ENCODE data around the gene SLC4A1.

SLC4A1 gene

DNA sequence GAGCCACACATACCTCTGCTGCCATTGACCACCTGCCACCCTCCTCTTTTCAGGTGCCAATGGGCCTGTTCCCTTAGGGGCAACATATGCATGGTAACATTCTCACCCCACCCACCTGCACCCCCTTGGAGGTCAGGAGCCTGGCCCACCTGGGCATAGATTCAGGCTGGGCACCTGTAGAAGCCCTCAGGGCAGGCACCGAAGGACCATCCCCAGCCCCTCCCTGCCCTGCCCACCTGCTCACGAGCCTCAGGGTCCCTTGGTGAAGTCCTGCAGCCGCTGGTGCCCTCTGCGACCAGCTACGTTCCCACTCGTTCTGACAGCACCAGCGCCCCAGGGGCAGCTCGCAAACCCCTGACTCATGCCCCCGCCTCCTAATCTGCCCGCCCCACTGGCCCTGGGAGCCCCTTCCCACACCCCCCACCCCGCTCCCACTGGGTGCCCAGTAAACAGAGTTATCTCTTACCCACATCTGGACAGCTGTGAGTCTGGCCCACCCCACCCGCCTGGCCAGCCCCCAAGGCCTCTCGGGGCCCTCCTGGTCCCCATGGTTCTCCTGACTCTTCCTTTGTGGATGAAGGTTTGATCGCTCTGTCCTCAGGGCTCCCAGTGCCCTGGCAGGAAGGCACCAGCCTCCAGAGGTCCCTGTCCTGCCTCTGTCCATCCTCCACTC, at the start of gene SLC4A1:
TSS of gene SLC4A1 (minus strand) at position 318 of the 673 bp plus-strand sequence. CDS start 5,269 bp downstream, outside the sequence.
- DNase-seq: no peak

DNA sequence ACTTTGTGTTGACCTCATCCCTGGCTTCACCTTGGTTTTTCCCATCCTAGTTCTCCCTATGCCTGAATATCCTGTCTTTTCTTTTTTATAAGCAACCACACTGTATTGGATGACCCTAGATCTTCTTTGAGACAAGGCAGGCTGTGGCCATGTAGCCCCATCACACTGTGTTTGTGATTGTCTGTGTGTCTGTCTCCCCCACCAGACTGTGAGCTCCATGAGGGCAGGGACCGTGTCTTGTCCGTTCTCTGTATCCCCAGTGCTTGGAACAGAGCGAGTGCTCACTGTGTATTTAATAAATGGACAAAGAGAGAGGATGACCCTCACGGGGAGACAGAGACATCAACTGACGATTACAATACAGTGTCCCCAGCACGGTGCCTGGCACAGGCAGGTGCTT, 49.6 kb upstream of the SLC4A1 start:
- no peak for DNase-seq

DNA sequence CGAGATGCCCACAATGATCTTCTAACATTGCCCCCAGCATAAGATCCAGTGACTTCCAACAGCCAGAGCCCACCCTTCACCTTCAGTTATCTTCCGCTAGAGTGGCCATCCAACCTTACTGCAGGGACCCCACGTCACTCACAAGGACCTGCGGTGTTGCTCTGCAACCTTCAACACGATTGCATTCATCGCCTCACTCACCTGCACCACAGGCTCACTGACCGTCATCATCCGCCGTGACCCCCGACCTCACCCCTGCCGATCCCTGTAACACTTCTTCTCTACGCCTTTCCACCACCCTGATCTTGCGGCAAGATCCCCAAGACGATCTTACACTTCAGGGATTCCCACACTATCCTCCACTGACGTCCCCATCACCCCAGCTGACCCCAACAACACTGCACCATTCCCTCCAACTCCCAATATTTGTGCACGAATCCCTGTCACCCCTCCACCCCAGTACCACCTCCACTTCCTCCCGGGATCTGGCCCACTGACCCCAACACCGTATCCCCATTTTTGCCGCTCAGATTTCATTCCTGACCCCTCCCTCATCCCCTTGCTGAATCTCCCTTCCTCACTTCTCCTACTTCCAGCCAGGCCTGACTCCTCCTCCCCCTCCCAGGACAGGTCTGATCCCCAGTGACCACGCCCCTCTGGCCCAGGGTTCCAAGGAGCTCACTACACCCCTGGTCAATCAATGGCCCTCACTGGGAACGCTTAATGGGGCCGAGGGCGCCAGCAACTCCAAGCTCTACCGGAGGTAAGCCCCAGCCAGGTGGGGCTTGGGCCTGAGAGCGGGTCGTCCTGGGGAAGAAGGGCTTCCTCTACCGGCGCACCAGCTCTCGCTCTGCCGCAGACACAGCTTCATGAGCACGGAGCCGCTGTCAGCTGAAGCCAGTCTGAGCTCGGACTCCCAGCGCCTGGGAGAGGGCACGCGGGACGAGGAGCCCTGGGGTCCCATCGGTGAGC, 48.1 kb upstream of the SLC4A1 start:
- no peak for DNase-seq

DNA sequence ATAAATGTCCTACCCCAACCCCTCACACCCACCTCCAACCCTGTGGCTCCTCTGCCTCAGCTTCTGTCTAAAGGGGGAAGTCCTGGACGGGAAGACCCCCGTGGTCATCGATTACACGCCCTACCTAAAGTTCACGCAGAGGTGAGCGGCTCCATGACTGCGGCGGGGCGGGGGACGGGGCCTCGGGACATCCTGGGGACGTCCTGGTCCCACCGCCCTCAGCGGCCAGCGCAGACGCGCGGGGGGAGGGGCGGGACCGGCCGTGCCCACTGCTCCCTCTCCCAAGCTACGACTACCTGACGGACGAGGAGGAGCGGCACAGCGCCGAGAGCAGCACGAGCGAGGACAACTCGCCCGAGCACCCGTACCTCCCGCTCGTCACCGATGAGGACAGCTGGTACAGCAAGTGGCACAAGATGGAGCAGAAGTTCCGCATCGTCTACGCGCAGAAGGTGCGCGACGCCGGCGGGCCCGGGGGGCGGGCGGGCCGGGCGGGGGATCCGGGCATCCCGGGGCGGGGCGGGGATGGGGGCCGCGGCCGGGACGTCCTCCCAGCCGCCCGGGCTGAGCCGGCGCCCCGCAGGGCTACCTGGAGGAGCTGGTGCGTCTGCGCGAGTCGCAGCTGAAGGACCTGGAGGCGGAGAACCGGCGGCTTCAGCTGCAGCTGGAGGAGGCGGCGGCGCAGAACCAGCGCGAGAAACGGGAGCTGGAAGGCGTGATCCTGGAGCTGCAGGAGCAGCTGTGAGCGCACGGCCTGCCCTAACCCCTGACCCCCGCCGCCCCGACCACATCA, 47.1 kb upstream of the SLC4A1 start:
- peak; percentile 72 for DNase-seq

DNA sequence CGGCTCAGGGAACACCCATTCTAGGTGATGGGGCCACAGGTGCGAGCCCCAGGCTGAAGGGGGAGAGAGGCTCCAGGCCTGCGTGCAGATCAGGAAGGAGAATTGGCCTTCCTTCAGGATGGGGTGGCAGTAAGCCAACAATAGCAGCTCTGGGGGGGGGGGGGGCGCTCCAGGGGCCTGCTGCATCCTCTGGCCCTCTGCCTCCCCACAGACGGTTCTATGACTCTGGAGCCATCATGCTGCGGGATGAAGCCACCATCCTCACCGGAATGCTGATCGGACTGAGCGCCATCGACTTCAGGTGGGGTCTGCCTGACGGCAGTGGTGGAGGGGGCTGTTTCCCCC, 46.6 kb upstream of the SLC4A1 start:
- DNase-seq: no peak

DNA sequence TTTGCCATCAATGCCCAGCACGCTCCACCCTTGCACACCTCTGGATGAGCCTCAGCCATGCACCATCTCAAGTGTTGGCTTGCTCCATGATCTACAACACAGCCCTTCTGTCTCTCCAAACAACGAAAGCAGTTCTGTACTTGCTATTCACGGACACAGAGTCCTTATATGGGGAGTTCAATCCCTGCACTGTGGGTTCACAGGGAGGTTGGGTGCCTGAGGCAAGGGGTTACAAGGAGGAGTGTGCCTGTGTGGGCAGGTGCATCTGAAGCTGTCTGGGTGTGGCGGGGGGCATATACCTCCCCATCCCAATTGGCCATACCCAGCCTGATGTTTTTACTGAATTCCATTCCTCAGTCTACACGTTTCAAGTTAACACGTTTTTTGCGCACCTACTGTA, 46.1 kb upstream of the SLC4A1 start:
- no peak for DNase-seq

DNA sequence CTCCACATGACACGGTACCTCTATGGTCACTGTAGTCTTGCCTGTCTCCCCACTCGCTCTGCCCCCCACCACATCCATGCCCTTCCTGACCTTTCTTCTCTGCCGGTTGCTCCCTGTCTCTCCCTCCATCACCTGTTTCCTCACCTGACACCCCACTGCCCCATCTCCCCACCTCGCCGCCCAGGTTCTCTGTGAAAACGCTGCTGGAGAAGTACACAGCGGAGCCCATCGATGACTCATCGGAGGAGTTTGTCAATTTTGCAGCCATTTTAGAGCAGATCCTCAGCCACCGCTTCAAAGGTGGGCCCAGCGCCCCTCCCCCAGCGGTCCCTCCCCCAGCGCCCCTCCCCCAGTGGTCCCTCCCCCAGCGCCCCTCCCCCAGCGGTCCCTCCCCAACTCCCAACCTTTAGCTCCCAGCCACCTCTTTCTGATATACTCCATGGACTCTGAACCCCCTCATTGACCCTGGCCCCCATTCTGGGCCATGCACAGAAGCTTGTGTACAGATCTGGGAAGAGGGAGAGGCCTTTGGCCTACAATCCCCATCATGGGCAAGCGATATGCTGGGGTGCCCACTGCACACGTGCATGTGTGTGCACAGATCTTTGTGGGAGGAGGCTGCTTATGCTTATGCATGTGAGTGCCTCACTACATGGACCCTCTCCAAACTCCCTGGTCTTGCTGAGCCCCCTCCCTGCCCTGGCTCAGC, 44.6 kb upstream of the SLC4A1 start:
- DNase-seq: no peak

DNA sequence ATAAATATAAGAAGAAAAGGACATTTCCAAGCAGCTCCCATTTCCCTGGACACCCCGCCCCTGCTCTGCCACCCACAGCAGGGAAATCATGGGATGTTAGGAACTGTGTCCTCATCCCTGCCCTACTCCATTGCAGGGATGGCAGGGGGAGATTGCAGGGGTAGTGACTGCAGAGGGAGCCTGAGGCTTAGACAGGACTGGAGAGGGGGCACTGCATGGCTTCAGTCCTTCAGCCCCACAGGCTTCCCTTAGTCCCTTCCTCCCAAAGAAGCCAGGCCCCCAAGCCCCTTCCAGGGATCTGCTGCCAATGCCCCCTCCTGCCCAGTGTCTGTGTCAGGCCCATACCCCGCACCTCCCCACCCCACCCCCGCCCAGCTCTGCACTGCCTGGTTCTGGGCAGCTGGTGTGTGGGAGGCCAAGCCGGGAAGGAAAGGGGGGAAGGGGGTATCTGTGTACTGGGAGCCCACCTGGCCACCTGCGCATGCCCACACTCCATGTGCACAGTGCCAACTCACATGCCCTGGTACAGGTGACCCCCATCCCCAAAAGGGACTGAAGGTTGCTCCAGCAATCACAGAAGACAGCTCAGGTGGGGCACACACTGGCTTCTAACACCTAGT, 43.7 kb upstream of the SLC4A1 start:
- DNase-seq: no peak

DNA sequence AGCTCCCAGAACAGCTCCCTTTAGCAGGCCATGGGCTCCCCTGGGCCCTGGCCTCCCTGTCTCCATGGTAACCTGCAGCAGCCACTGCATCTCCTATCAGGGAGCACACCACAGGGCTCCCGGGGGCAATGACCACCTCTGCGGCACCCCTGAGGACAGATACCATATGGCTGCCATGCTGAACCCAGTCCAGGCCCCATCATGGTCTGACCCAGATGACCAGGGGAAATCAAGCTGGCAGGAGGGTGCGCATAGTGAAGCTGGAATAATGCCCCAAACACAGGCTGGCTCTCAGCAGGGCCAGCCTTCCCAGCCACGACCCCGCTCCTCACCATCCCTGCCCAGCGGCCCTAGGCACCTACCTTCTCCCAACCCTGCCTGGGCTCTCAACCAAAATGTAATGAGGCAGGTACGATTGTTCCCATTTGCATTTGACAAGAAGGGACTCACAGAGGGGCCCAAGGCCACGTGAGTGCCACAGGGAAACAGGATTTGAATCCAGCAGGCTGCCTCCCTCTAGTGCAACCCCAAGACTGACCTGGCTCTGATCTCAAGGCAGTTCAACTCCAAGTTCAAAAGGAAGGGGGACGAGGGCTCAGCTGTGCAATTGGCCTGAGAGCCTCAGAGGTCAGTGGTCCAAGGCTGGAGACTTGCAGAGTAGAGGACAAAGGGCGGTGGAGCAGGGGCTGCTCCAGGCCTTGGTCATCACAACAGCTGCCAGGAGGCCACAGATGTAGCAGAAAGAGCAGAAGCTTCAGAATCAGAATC, 42.9 kb upstream of the SLC4A1 start:
- no peak for DNase-seq

DNA sequence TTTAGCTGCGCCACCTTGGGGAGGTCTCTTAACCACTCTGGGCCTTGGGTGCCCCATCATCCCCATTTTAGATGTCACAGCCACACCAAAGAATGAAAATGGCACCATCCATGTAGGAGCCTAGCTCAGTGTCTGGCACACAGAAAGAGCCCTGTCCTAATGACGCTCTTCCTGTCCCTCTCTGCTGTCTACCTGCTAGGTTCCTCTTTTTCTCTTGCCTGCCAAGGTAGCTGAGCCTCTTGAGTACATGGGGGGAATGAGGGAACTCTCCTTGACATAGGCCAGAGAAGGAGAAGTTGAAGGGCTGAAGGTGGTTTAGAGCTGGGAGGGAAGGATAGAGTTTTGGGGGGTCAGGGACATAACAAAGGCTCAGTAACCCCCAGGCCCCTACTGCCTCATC, 42.3 kb upstream of the SLC4A1 start:
- no peak for DNase-seq

DNA sequence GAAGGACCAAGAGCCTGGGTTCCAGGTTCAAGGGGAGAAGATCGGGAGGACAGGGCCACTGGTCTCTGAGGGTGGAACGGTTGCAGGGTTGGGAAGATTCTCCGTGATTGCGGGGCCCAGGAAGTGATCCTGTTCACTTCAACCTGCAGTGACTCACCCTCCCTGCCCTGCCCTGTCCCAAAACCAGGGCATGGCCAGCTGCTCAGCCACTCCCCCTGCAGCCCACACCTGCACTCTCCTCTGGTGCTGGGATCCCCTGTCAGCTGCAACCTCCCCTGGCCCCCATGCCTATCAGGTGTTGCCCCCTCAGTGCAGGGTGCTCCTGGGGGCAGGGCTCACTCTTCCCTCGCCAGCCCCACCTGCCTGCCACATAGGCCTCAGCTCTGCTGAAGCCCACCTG, 41.5 kb upstream of the SLC4A1 start:
- DNase-seq: no peak

DNA sequence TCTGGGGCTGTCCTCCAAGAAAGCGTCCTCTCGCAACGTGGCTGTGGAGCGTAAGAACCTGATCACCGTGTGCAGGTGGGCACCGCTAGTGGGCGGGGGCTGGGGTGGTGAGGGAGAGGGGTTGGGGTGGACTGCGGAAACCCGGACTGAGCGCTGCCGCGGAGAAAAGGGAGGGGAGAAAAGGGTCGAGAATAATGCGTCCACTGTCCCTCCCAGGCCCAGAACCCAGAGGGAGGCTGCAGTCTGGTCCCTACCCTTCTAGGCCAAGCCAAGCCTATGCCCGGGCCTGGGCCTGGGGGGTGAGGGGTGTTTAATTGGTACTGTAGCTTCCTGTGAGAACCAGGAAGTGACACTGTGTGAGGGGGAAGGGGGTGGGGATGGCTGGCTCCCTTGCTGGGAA, 40.9 kb upstream of the SLC4A1 start:
- no peak for DNase-seq

DNA sequence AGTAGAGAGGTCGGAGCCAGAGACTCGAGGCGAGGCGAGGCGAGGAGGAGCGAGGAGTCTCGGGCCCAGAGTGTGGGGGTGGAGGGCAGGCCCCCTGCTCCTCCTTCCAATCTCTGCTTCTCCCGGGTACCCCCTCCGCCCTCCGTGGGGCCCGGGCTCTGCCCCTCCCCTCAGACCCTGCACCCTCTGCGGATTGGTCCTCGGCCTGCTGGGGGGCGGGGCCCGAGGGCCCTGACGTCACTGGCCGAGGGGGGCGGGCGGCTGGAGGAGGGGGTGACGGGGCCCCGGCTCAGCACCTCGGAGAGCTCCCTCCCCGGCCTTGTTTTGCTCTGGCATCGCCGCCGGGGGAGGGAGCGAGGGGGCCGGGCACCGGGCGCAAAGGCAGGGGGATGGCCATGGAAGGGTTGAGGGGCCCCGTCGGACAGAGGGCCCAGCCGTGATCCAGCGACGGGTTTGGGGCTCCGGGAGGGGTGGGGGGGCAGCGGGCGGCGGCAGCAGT, 40.4 kb upstream of the SLC4A1 start, which contains the start of gene RUNDC3A:
TSS of gene RUNDC3A (plus strand) at position 282 of the 499 bp plus-strand sequence. CDS start 232 bp downstream, outside the sequence.
- DNase-seq: peak; percentile 88

DNA sequence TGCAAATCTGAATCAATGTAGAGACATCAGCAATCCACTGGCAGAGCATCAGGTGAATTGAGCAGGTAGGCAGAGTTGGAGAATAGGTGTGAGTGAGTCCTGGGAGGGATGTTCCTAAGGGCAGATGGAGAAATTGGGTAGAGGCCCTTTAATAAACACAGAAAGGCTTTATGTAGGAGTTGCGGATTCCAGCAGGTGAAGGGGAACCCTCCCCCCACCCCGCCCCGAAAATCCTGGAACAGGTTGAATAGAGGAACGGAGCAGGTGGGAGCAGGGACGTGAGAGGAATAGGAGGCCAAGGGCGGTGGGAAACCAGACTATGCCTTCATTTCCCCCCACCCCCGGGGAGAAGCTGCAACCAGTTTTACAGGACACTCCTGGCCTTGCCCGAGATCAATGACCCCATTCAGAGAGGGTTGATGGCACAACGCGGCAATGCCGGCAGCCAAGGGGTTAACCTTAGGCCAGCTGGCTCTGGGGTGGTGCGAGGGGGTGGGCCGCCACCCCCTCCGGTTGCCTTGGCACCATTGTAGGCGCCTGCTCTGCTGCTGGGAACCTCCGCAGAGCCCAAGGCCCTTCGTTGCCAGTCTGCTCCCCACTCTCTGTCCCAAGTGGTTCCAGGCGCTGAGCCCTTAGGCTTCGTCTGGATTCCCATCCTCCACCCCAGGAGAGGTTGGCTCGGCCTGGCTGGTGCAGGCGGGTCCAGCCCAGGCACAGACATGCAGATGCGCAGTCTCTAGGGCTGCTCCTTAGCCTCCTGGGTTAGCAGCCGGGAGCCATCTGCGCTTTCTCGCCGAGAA, 39.7 kb upstream of the SLC4A1 start:
- DNase-seq: no peak

DNA sequence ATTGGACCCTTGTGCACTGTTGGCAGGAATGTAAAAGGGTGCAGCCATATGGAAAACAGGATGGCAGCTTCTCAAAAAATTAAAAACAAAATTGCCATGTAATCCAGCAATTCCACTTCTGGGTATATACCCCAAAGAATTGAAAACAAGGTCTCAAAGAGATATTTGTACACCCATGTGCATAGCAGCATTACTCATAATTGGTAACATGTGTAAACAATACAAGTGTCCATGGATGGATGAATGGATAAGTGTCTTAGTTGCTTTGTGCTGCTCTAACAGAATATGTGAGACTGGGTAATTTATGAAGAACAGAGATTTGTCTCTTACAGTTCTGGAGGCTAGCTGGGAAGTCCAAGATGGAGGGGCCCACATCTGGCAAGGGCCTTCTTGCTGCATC, 36.7 kb upstream of the SLC4A1 start:
- no peak for DNase-seq

DNA sequence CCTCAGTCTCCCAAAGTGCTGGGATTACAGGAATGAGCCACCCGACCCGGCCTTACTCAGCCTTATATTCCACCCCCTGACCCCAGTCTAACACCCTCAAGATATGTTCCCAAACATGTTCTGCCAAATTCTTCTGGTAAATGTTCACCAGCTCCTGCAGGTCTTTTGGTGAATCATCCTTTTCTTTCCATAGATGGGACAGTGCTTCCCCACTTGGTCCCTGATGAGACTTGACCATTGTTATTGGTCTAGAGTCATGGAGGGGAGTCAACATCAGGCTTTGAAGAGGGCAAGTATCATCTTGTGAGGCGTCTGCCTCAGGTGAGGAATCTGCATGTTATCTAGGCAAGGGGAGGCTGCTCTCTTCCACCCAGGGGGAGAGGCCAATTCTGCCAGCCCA, 30.0 kb upstream of the SLC4A1 start:
- no peak for DNase-seq

DNA sequence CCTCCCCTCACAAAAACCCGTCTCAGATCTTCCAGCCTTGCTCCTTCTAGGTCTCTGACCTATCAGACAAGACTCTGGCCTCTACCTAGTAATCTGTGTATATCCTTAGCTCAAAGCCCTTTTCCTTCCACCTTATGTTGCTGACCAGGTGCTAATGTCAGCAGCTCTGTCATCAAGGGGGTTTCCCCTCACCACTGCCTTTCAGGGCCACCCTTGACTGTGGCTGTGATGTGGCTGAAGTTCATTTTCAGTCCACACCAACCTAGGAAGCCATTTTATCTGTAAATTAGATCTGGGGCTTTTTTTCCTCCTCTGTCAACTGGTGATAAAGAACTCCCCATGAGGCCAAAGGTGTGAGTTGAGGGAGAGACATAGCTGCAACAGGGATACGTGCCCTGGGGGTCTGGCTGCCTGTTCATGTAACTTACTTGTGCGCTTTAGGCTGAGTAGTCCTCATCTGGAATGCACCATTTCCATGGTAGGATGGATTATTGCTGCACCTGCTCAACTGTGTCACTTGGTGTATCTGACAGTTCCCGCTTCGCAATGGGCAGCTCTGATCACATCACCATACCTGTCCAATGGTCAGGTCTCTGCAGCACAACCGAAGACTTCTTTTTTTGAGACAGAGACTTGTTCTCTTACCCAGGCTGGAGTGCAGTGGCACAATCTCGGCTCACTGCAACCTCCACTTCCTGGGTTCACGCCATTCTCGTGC, 25.7 kb upstream of the SLC4A1 start:
- DNase-seq: no peak

DNA sequence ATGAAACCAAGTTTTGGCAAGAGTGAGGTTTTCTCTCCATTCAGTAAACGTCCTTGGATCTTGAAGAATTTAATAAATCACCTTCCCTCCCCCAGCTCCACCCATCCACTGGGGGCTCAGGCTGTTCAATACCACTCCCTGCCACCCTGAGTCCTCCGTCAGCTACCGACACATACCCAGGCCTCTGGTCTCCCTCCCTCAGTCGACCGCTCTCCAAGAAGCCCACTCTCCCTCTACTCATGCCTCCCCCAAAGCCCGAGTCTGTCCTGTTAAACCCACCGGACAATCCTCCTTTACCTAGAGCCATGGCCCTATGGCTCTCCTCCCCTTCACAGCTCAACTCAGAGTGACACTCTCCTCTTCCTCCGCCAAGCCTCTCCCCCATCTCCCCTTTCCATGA, 19.7 kb upstream of the SLC4A1 start:
- DNase-seq: no peak

DNA sequence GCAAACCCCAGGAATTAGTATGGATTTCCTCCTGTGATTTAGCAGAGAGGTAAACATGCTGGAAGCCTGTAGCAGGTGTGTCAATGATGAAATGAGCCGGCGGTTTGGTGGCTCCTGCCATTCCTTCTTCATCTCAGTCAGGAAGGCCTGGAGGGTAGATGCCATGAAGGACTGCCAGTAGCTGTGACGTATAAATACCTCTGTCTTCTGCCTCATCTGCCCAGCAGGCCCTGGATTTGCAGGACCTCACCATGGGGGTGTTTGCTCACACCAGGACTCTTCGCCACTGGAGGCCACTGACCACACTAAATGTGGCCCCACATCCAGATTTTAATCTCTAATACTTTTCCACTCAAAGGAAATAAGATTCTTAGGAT, 16.1 kb upstream of the SLC4A1 start:
- no peak for DNase-seq
